GM10266 (cell line): ENCODE data around the gene DFFB.

Source experiments
- DNase-seq: peaks from one replicate; pipeline ENCODE4 v3.0.0; 2012; ENCODE audit errors: extremely low spot score
- TF ChIP-seq, protein P1 (sequence below): IDR thresholded peaks from 2 replicates; pipeline ENCODE4 v1.5.1; 2012; ENCODE audit warnings: mild to moderate bottlenecking, low read depth; ENCODE audit not compliant: control insufficient read depth, insufficient read depth; ENCODE audit errors: missing control alignments

DFFB gene

DNA sequence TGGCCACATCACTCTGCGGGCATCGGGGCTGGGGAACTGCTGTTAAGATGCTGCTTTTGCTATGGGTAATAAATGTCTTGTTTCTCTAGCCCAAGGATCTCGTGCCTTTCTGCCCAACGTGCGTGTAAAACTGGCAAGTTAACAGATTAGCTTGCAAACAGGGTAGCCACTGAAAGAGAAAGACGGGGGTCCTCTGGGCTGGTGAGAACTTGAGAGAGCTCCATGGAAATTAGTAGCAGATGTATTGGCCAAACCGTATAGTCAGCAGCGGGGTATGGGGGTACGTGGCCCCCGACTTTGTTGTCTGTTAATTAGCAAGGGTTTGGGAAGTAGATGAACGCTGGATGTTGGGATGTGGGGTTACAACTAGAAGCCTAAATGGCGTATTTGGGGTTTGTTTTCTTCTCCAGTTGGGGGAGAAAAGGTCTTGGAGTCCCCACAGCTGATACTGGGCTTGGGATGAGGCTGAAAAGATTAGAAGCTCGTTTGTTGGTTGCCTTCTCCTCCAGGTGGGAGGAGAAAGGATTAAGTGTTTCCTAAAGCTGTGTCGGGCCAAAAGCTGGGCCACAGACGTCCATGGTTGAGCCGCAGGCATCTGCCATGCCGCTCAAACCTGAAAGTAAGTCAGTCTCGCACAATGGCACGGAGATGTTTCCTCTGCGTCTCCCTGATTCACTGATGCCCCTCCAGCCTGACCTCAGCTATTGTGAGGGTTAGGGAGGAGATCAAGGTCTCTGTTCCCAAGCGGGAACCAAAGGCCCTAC, 75.1 kb downstream of the DFFB start:
- TF ChIP-seq, protein P1, sequence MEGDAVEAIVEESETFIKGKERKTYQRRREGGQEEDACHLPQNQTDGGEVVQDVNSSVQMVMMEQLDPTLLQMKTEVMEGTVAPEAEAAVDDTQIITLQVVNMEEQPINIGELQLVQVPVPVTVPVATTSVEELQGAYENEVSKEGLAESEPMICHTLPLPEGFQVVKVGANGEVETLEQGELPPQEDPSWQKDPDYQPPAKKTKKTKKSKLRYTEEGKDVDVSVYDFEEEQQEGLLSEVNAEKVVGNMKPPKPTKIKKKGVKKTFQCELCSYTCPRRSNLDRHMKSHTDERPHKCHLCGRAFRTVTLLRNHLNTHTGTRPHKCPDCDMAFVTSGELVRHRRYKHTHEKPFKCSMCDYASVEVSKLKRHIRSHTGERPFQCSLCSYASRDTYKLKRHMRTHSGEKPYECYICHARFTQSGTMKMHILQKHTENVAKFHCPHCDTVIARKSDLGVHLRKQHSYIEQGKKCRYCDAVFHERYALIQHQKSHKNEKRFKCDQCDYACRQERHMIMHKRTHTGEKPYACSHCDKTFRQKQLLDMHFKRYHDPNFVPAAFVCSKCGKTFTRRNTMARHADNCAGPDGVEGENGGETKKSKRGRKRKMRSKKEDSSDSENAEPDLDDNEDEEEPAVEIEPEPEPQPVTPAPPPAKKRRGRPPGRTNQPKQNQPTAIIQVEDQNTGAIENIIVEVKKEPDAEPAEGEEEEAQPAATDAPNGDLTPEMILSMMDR = no peak
- no peak for DNase-seq
